ENCODE data around the gene ZNF77.

GRCh38 chr19:2964874-2965273 lies 20.1 kb upstream of the ZNF77 start:
- TF ChIP-seq POLR2AphosphoS5 (IDR thresholded peaks at IDR 0.05; ENCODE audit: low read depth, low read length) (no peak), TAF1 (IDR thresholded peaks at IDR 0.05; ENCODE audit: borderline replicate concordance, insufficient read depth, low read length) (no peak), REST (IDR thresholded peaks at IDR 0.05; ENCODE audit: insufficient read depth in 1 of 2, low read depth in 2 of 2, low read length in 2 of 2) (no peak), SIN3A (IDR thresholded peaks at IDR 0.05; ENCODE audit: borderline replicate concordance, insufficient read depth, low read length) (no peak), FOXP2 (optimal IDR thresholded peaks at IDR 0.05; ENCODE audit: borderline replicate concordance, extremely low read depth, extremely low read length, insufficient read depth) (no peak)

All from PFSK-1 (cell line).